Measurements from ENCODE around the gene TRPC6. TPM values are rescaled to one million over a fixed set of nuclear protein-coding genes. Genes with fewer than 3 reads are reported as not detected.
A peak's percentile ranks its signal among the peaks of the same experiment; 100 is the strongest.

TRPC6 gene
- polyA plus RNA-seq, result not detected

GRCh38 chr11:101583251-101584128 is at the start of gene TRPC6:
Gene TRPC6, minus strand, starts transcription at chr11:101584007. Its CDS starts 504 bp downstream, at chr11:101583503.
- Mint-ChIP-seq H3K4me1 (peaks cover 0 to 7% (median 0%) of the 10 kb centered on the region in 3 donors), H3K36me3 (no peaks in the 10 kb centered on the region), H3K27ac (peak within 1 kb of the TSS in 2 of 3 donors; percentile 55 to 88), H3K27me3 (peaks cover 19% of the 10 kb centered on the region), H3K9me3 (peaks cover 3 to 7% (median 6%) of the 10 kb centered on the region in 3 donors), H3K4me3 (peak within 1 kb of the TSS in 3 of 4 donors; percentile 58 to 87 (median 78))

GRCh38 chr11:101620026-101620425 is 36.2 kb upstream of the TRPC6 start:
- no peak overlapping the region for H3K4me3 Mint-ChIP-seq
- H3K27ac Mint-ChIP-seq, result no peak overlapping the region
- no peaks in the 10 kb centered on the region for H3K9me3 Mint-ChIP-seq
- peaks cover 0 to 11% (median 5%) of the 10 kb centered on the region in 3 donors for H3K4me1 Mint-ChIP-seq
- no peaks in the 10 kb centered on the region for H3K27me3 Mint-ChIP-seq
- no peaks in the 10 kb centered on the region for H3K36me3 Mint-ChIP-seq

- peak overlapping the region in 1 of 3 donors; percentile 27 for H3K27ac Mint-ChIP-seq
- no peaks in the 10 kb centered on the region for H3K9me3 Mint-ChIP-seq
- H3K27me3 Mint-ChIP-seq, result peaks cover 1% of the 10 kb centered on the region
- no peak overlapping the region for H3K4me3 Mint-ChIP-seq
- H3K4me1 Mint-ChIP-seq, result peaks cover 0 to 11% (median 5%) of the 10 kb centered on the region in 3 donors
- H3K36me3 Mint-ChIP-seq, result no peaks in the 10 kb centered on the region
Observed at GRCh38 chr11:101618709-101619108, 34.9 kb upstream of the TRPC6 start.

GRCh38 chr11:101617735-101618332 is 34.0 kb upstream of the TRPC6 start:
- Mint-ChIP-seq H3K4me3 (no peak overlapping the region), H3K4me1 (peaks cover 0 to 11% (median 6%) of the 10 kb centered on the region in 3 donors), H3K9me3 (no peaks in the 10 kb centered on the region), H3K36me3 (no peaks in the 10 kb centered on the region), H3K27me3 (peaks cover 2% of the 10 kb centered on the region), H3K27ac (no peak overlapping the region)

GRCh38 chr11:101612481-101612880 is 28.7 kb upstream of the TRPC6 start:
- H3K4me1 Mint-ChIP-seq, result peaks cover 0 to 4% (median 0%) of the 10 kb centered on the region in 3 donors
- no peaks in the 10 kb centered on the region for H3K9me3 Mint-ChIP-seq
- H3K27me3 Mint-ChIP-seq, result peaks cover 2% of the 10 kb centered on the region
- no peak overlapping the region for H3K27ac Mint-ChIP-seq
- H3K4me3 Mint-ChIP-seq, result no peak overlapping the region
- H3K36me3 Mint-ChIP-seq, result no peaks in the 10 kb centered on the region

- Mint-ChIP-seq H3K4me1 (no peaks in the 10 kb centered on the region), H3K27ac (no peak overlapping the region), H3K9me3 (peaks cover 0 to 5% (median 0%) of the 10 kb centered on the region in 3 donors), H3K4me3 (no peak overlapping the region), H3K27me3 (no peaks in the 10 kb centered on the region), H3K36me3 (no peaks in the 10 kb centered on the region)
Observed at GRCh38 chr11:101600924-101601323, 17.1 kb upstream of the TRPC6 start.

GRCh38 chr11:101586965-101587364 is 3.2 kb upstream of the TRPC6 start:
- H3K27ac Mint-ChIP-seq, result no peak overlapping the region
- H3K4me1 Mint-ChIP-seq, result peaks cover 0 to 7% (median 2%) of the 10 kb centered on the region in 3 donors
- no peaks in the 10 kb centered on the region for H3K36me3 Mint-ChIP-seq
- H3K27me3 Mint-ChIP-seq, result peaks cover 12% of the 10 kb centered on the region
- no peak overlapping the region for H3K4me3 Mint-ChIP-seq
- peaks cover 0 to 2% (median 0%) of the 10 kb centered on the region in 3 donors for H3K9me3 Mint-ChIP-seq

GRCh38 chr11:101584655-101585054 is 848 bp upstream of the TRPC6 start:
- Mint-ChIP-seq H3K4me3 (no peak overlapping the region), H3K4me1 (peaks cover 0 to 7% (median 0%) of the 10 kb centered on the region in 3 donors), H3K27ac (peak overlapping the region in 1 of 3 donors; percentile 88), H3K36me3 (no peaks in the 10 kb centered on the region), H3K27me3 (peaks cover 19% of the 10 kb centered on the region), H3K9me3 (peaks cover under 1 to 3% (median 2%) of the 10 kb centered on the region in 3 donors)

- Mint-ChIP-seq H3K9me3 (peaks cover 3 to 7% (median 6%) of the 10 kb centered on the region in 3 donors), H3K4me3 (peak overlapping the region in 3 of 4 donors; percentile 12 to 23 (median 12)), H3K36me3 (no peaks in the 10 kb centered on the region), H3K27ac (peak overlapping the region in 2 of 3 donors; percentile 55 to 88), H3K27me3 (peaks cover 19% of the 10 kb centered on the region), H3K4me1 (peaks cover 0 to 7% (median 0%) of the 10 kb centered on the region in 3 donors)
Observed at GRCh38 chr11:101584129-101584515, 315 bp upstream of the TRPC6 start.

- Mint-ChIP-seq H3K4me1 (peaks cover 0 to 7% (median 0%) of the 10 kb centered on the region in 3 donors), H3K36me3 (no peaks in the 10 kb centered on the region), H3K9me3 (peaks cover 3 to 7% (median 6%) of the 10 kb centered on the region in 3 donors), H3K27me3 (peaks cover 19% of the 10 kb centered on the region), H3K4me3 (peak overlapping the region in 3 of 4 donors; percentile 58 to 87 (median 78)), H3K27ac (no peak overlapping the region)
Observed at GRCh38 chr11:101582989-101583250, 887 bp downstream of the TRPC6 start.

- Mint-ChIP-seq H3K4me1 (peaks cover 0 to 7% (median 0%) of the 10 kb centered on the region in 3 donors), H3K36me3 (no peaks in the 10 kb centered on the region), H3K27me3 (peaks cover 19% of the 10 kb centered on the region), H3K4me3 (peak overlapping the region in 3 of 4 donors; percentile 58 to 87 (median 78)), H3K9me3 (peaks cover 3 to 7% (median 6%) of the 10 kb centered on the region in 3 donors), H3K27ac (no peak overlapping the region)
Observed at GRCh38 chr11:101582236-101582988, 1.4 kb downstream of the TRPC6 start.

- Mint-ChIP-seq H3K4me3 (no peak overlapping the region), H3K4me1 (peaks cover 0 to 10% (median 4%) of the 10 kb centered on the region in 3 donors), H3K36me3 (no peaks in the 10 kb centered on the region), H3K27ac (no peak overlapping the region), H3K27me3 (peaks cover 8% of the 10 kb centered on the region), H3K9me3 (peaks cover 3 to 7% (median 6%) of the 10 kb centered on the region in 3 donors)
Observed at GRCh38 chr11:101577461-101577860, 6.3 kb downstream of the TRPC6 start.

GRCh38 chr11:101576456-101576855 is 7.4 kb downstream of the TRPC6 start:
- Mint-ChIP-seq H3K36me3 (no peaks in the 10 kb centered on the region), H3K4me1 (peaks cover 0 to 10% (median 4%) of the 10 kb centered on the region in 3 donors), H3K27me3 (peaks cover 3% of the 10 kb centered on the region), H3K27ac (no peak overlapping the region), H3K9me3 (peaks cover 3 to 7% (median 6%) of the 10 kb centered on the region in 3 donors), H3K4me3 (no peak overlapping the region)

- Mint-ChIP-seq H3K4me3 (peak overlapping the region in 1 of 4 donors; percentile 29), H3K4me1 (peaks cover 0 to 10% (median 4%) of the 10 kb centered on the region in 3 donors), H3K27me3 (no peaks in the 10 kb centered on the region), H3K36me3 (no peaks in the 10 kb centered on the region), H3K9me3 (peaks cover 2 to 7% (median 6%) of the 10 kb centered on the region in 3 donors), H3K27ac (no peak overlapping the region)
Observed at GRCh38 chr11:101574886-101575285, 8.9 kb downstream of the TRPC6 start.

GRCh38 chr11:101567071-101567470 is 16.7 kb downstream of the TRPC6 start:
- Mint-ChIP-seq H3K4me3 (no peak overlapping the region), H3K27me3 (no peaks in the 10 kb centered on the region), H3K36me3 (no peaks in the 10 kb centered on the region), H3K27ac (no peak overlapping the region), H3K9me3 (peaks cover 0 to 4% (median 3%) of the 10 kb centered on the region in 3 donors), H3K4me1 (peaks cover 0 to 10% (median 2%) of the 10 kb centered on the region in 3 donors)
